Endothelial cell of umbilical vein (primary cell): ENCODE results near the gene RIMBP2. TPM values are rescaled to one million over a fixed set of nuclear protein-coding genes. Genes with fewer than 3 reads are reported as not detected.

Source experiments
- BruUV-seq: library from RNA; stranded (reverse); fragments of 400-500 nt; replicated peaks from 2 replicates; lab custom pipeline; 2021; lab: Mats Ljungman, UMichigan
- CTCF ChIA-PET: fragments of 300-600, 350-600 bp; sonication (Branson Sonifier 250); formaldehyde crosslinking; loops from one replicate; lab custom pipeline; 2021; ENCODE audit warnings: antibody characterized with exemption, inconsistent platforms; lab: Charles Lee
- POLR2A ChIA-PET: fragments of 300-600, 350-600 bp; sonication (Branson Sonifier 250); formaldehyde crosslinking; loops from one replicate; lab custom pipeline; 2021; ENCODE audit warnings: antibody characterized with exemption, inconsistent platforms; lab: Charles Lee
- DNase-seq: peaks from one replicate; pipeline ENCODE4 v3.0.0-alpha.2; 2011; ENCODE audit warnings: low read depth, low spot score
- FAIRE-seq: peaks from 2 replicates; lab custom pipeline; 2011; peaks lifted over from hg19 to GRCh38; lab: Jason Lieb, UNC
- H2AFZ ChIP-seq: 2 replicates; pipeline ENCODE4 v1.6.0; 2012; ENCODE audit warnings: low read depth, low read length, control low read depth, inconsistent platforms
- H3K27ac ChIP-seq: 2 replicates; pipeline ENCODE4 v1.5.1; 2011; ENCODE audit warnings: low read depth, mild to moderate bottlenecking, control low read depth, low read length, moderate library complexity; ENCODE audit not compliant: insufficient read depth
- H3K27me3 ChIP-seq, 2 experiments: 2 replicates each; pipeline versions ENCODE4 v1.6.0 to v1.6.1; 2011; ENCODE audit warnings: low read length in 2 of 2, mixed read lengths in 1 of 2; ENCODE audit not compliant: control insufficient read depth in 2 of 2, insufficient read depth in 2 of 2
- H3K36me3 ChIP-seq, 2 experiments: 2 replicates in 1 of 2; 3 replicates in 1 of 2; pipeline ENCODE4 v1.5.1; 2011; ENCODE audit warnings: low read length in 2 of 2, mild to moderate bottlenecking in 1 of 2, moderate library complexity in 1 of 2; ENCODE audit not compliant: control insufficient read depth in 2 of 2, insufficient read depth in 2 of 2; ENCODE audit errors: extremely low read depth in 1 of 2
- H3K4me1 ChIP-seq: 3 replicates; pipeline ENCODE4 v1.5.1; 2011; ENCODE audit warnings: mild to moderate bottlenecking, low read length; ENCODE audit not compliant: control insufficient read depth, insufficient read depth; ENCODE audit errors: extremely low read depth
- H3K4me2 ChIP-seq: 2 replicates; pipeline ENCODE4 v1.6.1; 2011; ENCODE audit warnings: low read length, control low read depth, mixed read lengths; ENCODE audit not compliant: insufficient read depth
- H3K4me3 ChIP-seq, 3 experiments: fragments of 200-600 bp in 1 of 3; sonication (generic), shearing (Covaris generic) in 1 of 3; replicated peaks in 1 of 3; 2 replicates each; pipeline ENCODE4 v1.5.1; 2011 to 2016; ENCODE audit warnings: control low read depth in 3 of 3, low read length in 3 of 3, mild to moderate bottlenecking in 2 of 3, inconsistent platforms in 1 of 3, low read depth in 1 of 3, moderate library complexity in 1 of 3; ENCODE audit not compliant: insufficient read depth in 1 of 3
- H3K79me2 ChIP-seq: 2 replicates; pipeline ENCODE4 v1.6.0; 2012; ENCODE audit warnings: low read length, inconsistent platforms; ENCODE audit not compliant: control insufficient read depth, insufficient read depth
- H3K9ac ChIP-seq: replicated peaks from 2 replicates; pipeline ENCODE3; 2011; ENCODE audit warnings: low read length, control low read depth; ENCODE audit not compliant: insufficient read depth; ENCODE audit errors: extremely low read depth
- H3K9me1 ChIP-seq: replicated peaks from 3 replicates; pipeline ENCODE4 v1.6.0; 2011; ENCODE audit warnings: mild to moderate bottlenecking, low read length; ENCODE audit not compliant: control insufficient read depth, insufficient read depth; ENCODE audit errors: extremely low read depth
- H3K9me3 ChIP-seq: replicated peaks from 2 replicates; pipeline ENCODE4 v1.5.1; 2012; ENCODE audit warnings: low read length, inconsistent platforms; ENCODE audit not compliant: control insufficient read depth, insufficient read depth
- H4K20me1 ChIP-seq: replicated peaks from 2 replicates; pipeline ENCODE3; 2011; ENCODE audit warnings: mild to moderate bottlenecking, low read length; ENCODE audit not compliant: control insufficient read depth, insufficient read depth; ENCODE audit errors: extremely low read depth
- EZH2 ChIP-seq: IDR thresholded peaks from 2 replicates; pipeline ENCODE4 v1.6.1; 2012; ENCODE audit warnings: borderline replicate concordance, low read depth, mild to moderate bottlenecking, moderate library complexity, low read length, inconsistent platforms; ENCODE audit not compliant: severe bottlenecking
- FOS ChIP-seq: IDR thresholded peaks from 2 replicates; pipeline ENCODE4 v1.6.1; 2011; ENCODE audit warnings: mild to moderate bottlenecking, low read length, moderate library complexity, borderline replicate concordance; ENCODE audit not compliant: insufficient read depth
- GATA2 ChIP-seq: IDR thresholded peaks from 2 replicates; pipeline ENCODE4 v1.7.0; 2011; ENCODE audit warnings: low read depth, mild to moderate bottlenecking, moderate library complexity, mixed read lengths, low read length; ENCODE audit not compliant: insufficient read length, insufficient read depth
- JUN ChIP-seq: IDR thresholded peaks from 2 replicates; pipeline ENCODE4 v1.6.1; 2011; ENCODE audit warnings: borderline replicate concordance, low read depth; ENCODE audit not compliant: insufficient read length, insufficient read depth
- MYC ChIP-seq: IDR thresholded peaks from one replicate; pipeline ENCODE4 v1.6.1; 2011; ENCODE audit warnings: mild to moderate bottlenecking, low read depth, low read length
- POLR2A ChIP-seq: IDR thresholded peaks from 2 replicates; pipeline ENCODE4 v1.6.1; 2012; ENCODE audit warnings: low read depth, mild to moderate bottlenecking, control low read depth, low read length
- POLR2AphosphoS5 ChIP-seq: IDR thresholded peaks from 2 replicates; pipeline ENCODE4 v1.6.1; 2012; ENCODE audit warnings: low read depth, mild to moderate bottlenecking, control low read depth, low read length, moderate library complexity; ENCODE audit not compliant: insufficient read depth
- dilution Hi-C: fragments of 300-500 bp; cut with MboI; formaldehyde crosslinking; loops from one replicate; pipeline ENCODE4 v1.15.0; 2019; ENCODE audit warnings: low sequenced_read_pairs; ENCODE audit not compliant: extremely low pct_ligation_motif_present
- intact Hi-C: fragments of 100-400 bp; cut with micrococcal nuclease; formaldehyde crosslinking; loops from one replicate; pipeline ENCODE4 v1.10.0; 2022
- polyA plus RNA-seq, 4 experiments: library from polyadenylated mRNA; depleted of rRNA in 3 of 4; stranded (reverse) in 3 of 4; unstranded in 1 of 4; fragments of >200 nt; gene quantifications; 2 replicates each; pipeline versions ENCODE4 v1.2.1 to v1.2.3, GENCODE V29; 2011 to 2012; ENCODE audit warnings: missing spikeins in 1 of 4
- total RNA-seq: library from RNA; stranded (reverse); gene quantifications from 2 replicates; pipeline ENCODE4 v1.2.3, GENCODE V29; 2021
- TF ChIP-seq, protein P1 (sequence below): IDR thresholded peaks from 2 replicates; pipeline ENCODE4 v1.6.1; 2011; ENCODE audit not compliant: insufficient read depth, insufficient read length
- TF ChIP-seq, protein P2 (sequence below), 2 donors: IDR thresholded peaks; 1 replicate in 1 of 2; 2 replicates in 1 of 2; pipeline ENCODE4 v1.5.1; 2011; ENCODE audit warnings: low read length in 2 of 2, mild to moderate bottlenecking in 2 of 2, moderate library complexity in 2 of 2, control low read depth in 1 of 2, inconsistent platforms in 1 of 2, low read depth in 1 of 2; ENCODE audit not compliant: insufficient read depth in 1 of 2; ENCODE audit errors: extremely low read depth in 1 of 2

The RIMBP2 gene
- total and polyA plus RNA-seq, 2 donors (not counting 3 experiments of a cell fraction or from before 2014, with no cell fraction given), result 0.04 TPM; not detected in 1

DNA sequence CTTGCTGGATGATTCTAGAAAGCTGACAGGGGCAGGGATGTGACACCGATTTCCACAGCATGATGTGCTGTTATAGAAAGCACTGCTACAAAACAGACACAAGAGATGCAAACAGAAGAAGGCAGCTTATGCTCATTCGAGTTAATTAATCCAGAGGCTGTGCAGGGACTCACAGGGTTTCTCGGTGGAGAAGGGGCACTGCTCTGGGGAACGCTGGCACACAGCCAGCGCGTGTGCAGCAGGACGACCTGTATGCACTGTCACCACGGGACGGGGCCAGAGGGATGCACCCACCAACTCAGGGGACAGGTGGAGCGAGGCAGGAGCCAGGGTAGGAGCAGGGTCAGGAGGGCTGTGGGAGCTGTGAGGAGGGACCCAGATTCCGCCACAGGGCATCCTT lies 143.5 kb downstream of the RIMBP2 start:
- no peak overlapping the region for H3K27ac ChIP-seq
- no peaks in the 10 kb centered on the region for H3K9me1 ChIP-seq
- H3K79me2 ChIP-seq, result no peaks in the 10 kb centered on the region
- TF ChIP-seq JUN (no peak), GATA2 (no peak), POLR2A (no peak), POLR2AphosphoS5 (no peak), EZH2 (no peak), FOS (no peak), MYC (no peak)
- TF ChIP-seq, protein P1, sequence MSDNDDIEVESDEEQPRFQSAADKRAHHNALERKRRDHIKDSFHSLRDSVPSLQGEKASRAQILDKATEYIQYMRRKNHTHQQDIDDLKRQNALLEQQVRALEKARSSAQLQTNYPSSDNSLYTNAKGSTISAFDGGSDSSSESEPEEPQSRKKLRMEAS, result no peak
- TF ChIP-seq, protein P2, sequence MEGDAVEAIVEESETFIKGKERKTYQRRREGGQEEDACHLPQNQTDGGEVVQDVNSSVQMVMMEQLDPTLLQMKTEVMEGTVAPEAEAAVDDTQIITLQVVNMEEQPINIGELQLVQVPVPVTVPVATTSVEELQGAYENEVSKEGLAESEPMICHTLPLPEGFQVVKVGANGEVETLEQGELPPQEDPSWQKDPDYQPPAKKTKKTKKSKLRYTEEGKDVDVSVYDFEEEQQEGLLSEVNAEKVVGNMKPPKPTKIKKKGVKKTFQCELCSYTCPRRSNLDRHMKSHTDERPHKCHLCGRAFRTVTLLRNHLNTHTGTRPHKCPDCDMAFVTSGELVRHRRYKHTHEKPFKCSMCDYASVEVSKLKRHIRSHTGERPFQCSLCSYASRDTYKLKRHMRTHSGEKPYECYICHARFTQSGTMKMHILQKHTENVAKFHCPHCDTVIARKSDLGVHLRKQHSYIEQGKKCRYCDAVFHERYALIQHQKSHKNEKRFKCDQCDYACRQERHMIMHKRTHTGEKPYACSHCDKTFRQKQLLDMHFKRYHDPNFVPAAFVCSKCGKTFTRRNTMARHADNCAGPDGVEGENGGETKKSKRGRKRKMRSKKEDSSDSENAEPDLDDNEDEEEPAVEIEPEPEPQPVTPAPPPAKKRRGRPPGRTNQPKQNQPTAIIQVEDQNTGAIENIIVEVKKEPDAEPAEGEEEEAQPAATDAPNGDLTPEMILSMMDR (IDR thresholded peaks at IDR 0.05; ENCODE audit: extremely low read depth in 1 of 2, insufficient read depth in 1 of 2, low read depth in 1 of 2, low read length in 2 of 2), result no peak
- H3K9me3 ChIP-seq, result no peaks in the 10 kb centered on the region
- H3K4me2 ChIP-seq, result no peak overlapping the region
- H3K4me3 ChIP-seq, result no peak overlapping the region
- ChIA-PET CTCF (no interaction called here), POLR2A (no interaction called here)
- H4K20me1 ChIP-seq, result no peaks in the 10 kb centered on the region
- intact Hi-C loops, result no loop called here
- DNase-seq (no peak), FAIRE-seq (no peak)
- H3K9ac ChIP-seq, result no peak overlapping the region
- no peaks in the 10 kb centered on the region for H3K27me3 ChIP-seq
- H2AFZ ChIP-seq, result no peak overlapping the region
- H3K36me3 ChIP-seq, result no peaks in the 10 kb centered on the region
- H3K4me1 ChIP-seq, result no peaks in the 10 kb centered on the region
- BruUV-seq, result no TSS peak
- dilution Hi-C loops, result no loop called here
